Stimulated activated CD4-positive, alpha-beta T cell treated with anti-CD3 and anti-CD28 coated beads, TNF-alpha, amount 100 ng/mL, for 4 hours (primary cell): ENCODE measurements around the gene PTPRN2.

Experiments used
- DNase-seq, 3 experiments: peaks; one replicate each; pipeline ENCODE4 v3.0.0-alpha.2; 2020; ENCODE audit warnings: low read depth in 3 of 3

The PTPRN2 gene

GRCh38 chr7:158117341-158118222, 470.0 kb downstream of the PTPRN2 start:
- DNase-seq = no peak

- DNase-seq = no peak
Observed at GRCh38 chr7:158116235-158116634, 471.4 kb downstream of the PTPRN2 start.

GRCh38 chr7:158114056-158114850, 473.4 kb downstream of the PTPRN2 start:
- DNase-seq = no peak

DNA sequence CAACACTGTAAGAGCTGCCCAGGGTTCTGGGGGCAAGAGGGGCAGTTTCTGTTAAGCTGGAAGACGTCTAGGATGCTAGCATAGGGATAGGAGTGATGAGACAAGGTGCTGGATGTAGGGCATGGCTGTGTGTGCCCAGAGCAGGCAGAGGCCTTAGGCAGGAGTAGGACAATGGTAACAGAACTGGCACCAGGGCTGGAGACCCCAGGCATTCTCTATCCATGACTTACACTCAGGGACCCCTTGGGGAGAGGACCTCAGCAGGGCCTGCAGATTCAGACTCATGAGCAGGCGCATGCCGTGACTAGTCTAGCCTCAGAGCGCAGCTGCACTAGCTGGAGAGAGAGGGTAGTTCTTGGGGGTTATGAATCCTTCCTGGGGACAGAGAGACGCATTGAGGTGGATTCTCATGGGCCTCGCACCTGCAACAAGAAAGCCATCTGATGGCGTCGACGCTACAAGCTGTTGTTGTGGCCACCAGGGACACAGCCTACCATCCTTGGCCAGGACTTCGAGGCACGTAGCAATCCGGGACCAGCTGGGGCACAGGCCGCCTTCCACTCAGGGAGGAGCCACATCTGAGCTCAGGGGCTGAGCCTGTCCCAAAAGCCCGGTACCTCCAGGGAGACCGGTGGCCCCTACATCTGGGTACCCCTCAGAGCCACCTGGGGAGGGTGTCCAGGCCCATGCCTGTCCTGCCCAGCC, 474.1 kb downstream of the PTPRN2 start:
- no peak for DNase-seq

GRCh38 chr7:158112571-158113320, 474.9 kb downstream of the PTPRN2 start:
- no peak for DNase-seq

DNA sequence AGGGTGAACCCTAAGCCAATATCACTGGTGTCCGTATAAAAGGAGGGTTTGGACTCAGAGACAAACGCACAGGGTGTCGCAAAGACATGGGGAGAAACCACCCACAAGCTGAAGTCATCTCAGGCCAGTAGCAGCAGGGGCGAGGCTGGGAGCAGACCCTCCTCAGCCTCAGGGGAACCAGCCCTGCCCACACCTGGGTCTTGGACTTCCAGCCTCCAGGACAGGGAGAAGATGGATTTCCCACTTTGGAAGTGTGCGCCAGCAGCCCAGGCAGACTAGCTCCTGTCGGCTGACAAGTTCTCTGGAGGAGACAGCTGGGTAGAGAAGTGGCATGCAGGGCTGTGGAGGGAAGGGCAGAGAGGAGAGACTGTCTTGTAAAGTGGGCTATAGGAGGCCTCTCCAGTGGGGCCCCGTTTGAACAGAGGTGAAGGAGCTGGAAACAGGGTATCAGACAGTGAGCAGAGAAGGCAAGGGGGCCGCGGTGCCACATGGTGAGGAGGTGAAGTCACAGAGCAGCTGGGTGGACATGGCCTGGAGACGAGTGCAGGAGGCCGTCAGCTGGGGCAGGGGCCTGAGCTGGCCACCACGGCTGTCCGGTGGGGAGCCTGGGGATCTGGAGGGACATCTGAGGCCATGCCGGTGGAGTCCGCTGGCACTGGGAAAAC, 475.6 kb downstream of the PTPRN2 start:
- DNase-seq = no peak

- no peak for DNase-seq
Observed at GRCh38 chr7:158111049-158111751, 476.4 kb downstream of the PTPRN2 start.

DNA sequence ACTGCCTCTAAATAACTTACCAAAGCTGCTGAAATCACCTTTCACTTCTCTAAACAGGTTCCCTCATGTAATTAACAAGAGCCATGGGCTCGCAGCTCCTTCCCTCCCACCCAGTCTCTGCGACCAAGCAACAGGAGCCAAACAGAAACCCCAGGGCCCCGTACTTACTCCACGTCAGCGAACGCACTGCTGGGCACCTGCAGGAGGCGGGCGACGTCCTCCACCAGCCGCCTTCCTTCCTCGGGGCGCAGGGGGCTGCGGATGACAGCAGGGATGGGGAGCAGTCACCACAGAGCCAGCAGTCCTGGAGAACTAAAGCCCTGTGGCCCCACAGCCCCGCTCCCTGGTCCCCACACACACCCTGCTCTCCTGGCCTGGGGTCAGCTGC, 477.0 kb downstream of the PTPRN2 start:
- DNase-seq = no peak

DNA sequence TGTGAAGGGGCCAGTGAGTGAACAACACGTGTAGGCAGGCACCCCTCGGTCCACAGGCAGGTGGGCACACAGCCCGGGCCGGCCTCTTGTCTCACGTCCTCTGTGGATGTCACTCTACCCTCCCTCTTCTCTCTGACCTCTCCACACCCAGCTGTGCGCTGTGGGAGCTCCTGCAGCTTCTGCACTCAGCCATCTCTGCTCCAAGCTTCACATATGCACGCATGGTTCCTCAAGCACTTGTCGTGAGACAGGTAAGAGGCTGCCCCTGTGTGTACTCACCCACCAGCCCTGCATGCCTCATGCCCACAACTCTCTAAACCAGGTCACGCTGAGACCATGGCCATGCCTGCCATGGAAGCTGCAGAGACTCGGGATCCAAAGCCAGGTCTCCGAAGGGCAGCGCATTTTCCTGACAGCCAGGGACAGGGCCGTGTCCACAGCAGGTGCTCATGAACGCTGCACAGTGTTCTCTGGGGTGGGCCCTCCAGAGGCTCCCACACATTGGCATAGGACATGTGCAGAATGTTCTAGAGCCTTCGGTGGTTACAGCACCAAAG, 477.5 kb downstream of the PTPRN2 start:
- no peak for DNase-seq

- DNase-seq = no peak
Observed at GRCh38 chr7:158109364-158110033, 478.1 kb downstream of the PTPRN2 start.

DNA sequence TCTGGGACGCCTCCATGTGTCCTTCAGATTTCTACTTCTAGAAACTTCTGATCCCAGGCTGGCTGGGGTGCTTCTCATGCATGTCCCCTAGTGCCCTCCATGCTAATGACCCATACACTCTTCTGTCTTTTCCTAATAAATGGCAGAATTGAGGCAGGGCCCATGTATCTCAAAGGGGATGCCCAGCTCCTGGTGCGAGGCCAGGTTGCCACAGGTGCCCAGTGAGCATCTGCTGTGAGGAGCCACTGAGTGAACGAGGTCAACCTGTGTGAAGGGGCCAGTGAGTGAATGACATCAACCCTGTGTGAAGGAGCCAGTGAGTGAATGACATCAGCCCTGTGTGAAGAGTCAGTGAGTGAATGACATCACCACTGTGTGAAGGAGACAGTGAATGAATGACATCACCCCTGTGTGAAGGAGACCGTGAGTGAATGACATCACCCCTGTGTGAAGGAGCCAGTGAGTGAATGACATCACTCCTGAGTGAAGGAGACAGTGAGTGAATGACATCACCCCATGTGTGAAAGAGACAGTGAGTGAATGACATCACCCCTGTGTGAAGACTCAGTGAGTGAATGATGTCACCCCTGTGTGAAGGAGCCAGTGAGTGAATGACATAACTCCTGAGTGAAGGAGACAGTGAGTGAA, 478.9 kb downstream of the PTPRN2 start:
- no peak for DNase-seq

GRCh38 chr7:158107806-158108205, 479.8 kb downstream of the PTPRN2 start:
- no peak for DNase-seq

DNA sequence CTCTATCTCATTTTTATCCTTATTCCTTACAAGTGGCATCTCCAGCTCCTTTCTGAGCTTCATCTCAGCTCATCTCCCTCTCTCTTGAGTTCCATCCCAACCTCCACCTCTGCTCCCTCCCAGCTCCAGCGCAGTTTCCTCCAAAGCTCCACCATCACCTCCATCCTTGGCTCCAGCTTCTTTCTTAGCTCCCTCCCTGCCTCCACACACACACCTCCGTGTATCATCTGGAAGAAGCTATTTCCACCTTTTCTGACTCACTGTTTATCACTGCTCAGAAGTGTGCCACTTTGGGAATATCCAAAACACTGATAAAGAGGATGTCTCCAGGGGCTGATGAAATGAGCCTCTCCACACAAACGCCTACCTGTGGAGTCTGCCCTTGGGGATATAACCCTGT, 481.4 kb downstream of the PTPRN2 start:
- DNase-seq = no peak

GRCh38 chr7:158103378-158103777, 484.2 kb downstream of the PTPRN2 start:
- DNase-seq = no peak

DNA sequence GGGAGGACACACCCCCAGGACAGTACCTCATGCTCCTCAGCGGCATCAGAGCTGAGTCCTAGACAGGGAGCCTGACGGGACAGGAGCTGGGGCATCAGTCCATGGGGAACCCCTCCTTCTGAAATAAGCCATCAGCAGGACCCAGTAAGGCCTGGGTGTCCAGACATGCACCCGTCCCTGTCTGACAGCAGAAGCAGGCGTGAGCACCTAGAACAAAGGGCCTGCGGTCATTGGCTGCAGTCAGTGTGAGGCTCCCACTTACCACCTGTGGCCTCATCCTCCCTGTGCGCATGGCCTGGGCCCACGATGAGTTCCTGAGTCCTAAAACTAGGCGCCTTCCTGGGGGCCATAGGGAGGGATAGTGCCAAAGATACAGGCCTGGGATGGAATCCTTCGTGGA, 484.7 kb downstream of the PTPRN2 start:
- no peak for DNase-seq

- DNase-seq = no peak
Observed at GRCh38 chr7:158101821-158102450, 485.7 kb downstream of the PTPRN2 start.

- DNase-seq = no peak
Observed at GRCh38 chr7:158098125-158099030, 489.2 kb downstream of the PTPRN2 start.
